ENCODE measurements around the gene NKAIN2.
"Not testable (repeated sequence)": the region's sequence is repeated elsewhere in the genome, so short reads cannot be mapped to it uniquely, and the experiment has no call there.

The NKAIN2 gene

DNA sequence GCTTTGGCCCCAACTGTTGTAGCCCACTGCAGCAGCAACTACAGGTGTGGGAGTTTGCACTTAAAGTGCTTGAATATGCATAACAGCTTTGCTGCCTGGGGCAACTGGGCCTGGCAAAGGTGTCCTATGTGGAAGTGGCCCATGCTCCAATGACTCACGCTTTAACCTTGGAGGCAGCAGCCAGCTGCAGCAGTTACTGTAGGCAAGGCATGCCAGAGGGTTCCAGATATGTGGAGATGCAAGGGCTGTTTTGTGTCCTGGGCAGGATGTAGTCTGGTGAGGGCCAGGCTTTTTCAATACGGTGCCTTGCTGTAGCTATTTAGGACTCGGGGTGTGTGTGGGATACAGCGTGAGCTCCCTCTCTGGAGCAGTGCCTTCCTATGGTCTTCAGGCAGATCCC, 150.3 kb downstream of the NKAIN2 start:
- Histone ChIP-seq H3K27ac (ENCODE audit: low read length) (no peak overlapping the region), H3K27me3 (ENCODE audit: control insufficient read depth in 1 of 2, insufficient read depth in 2 of 2, low read length in 2 of 2) (no peaks in the 10 kb centered on the region), H3K9me3 (ENCODE audit: control insufficient read depth in 2 of 2, low read length in 2 of 2) (peaks cover 0 to 8% of the 10 kb centered on the region in 2 donors), H3K4me1 (ENCODE audit: control insufficient read depth, insufficient read depth, low read length) (no peaks in the 10 kb centered on the region), H3K9ac (ENCODE audit: low read length in 2 of 2) (no peak overlapping the region), H3K36me3 (ENCODE audit: control insufficient read depth in 2 of 2, insufficient read depth in 2 of 2, low read length in 2 of 2) (no peaks in the 10 kb centered on the region), H3K4me3 (ENCODE audit: low read length in 2 of 2) (no peak overlapping the region)

- Histone ChIP-seq H3K9me3 (ENCODE audit: control insufficient read depth in 2 of 2, low read length in 2 of 2) (peaks cover 0 to 8% of the 10 kb centered on the region in 2 donors), H3K27ac (ENCODE audit: low read length) (no peak overlapping the region), H3K4me1 (ENCODE audit: control insufficient read depth, insufficient read depth, low read length) (no peaks in the 10 kb centered on the region), H3K27me3 (ENCODE audit: control insufficient read depth in 1 of 2, insufficient read depth in 2 of 2, low read length in 2 of 2) (no peaks in the 10 kb centered on the region), H3K36me3 (ENCODE audit: control insufficient read depth in 2 of 2, insufficient read depth in 2 of 2, low read length in 2 of 2) (no peaks in the 10 kb centered on the region), H3K9ac (ENCODE audit: low read length in 2 of 2) (no peak overlapping the region), H3K4me3 (ENCODE audit: low read length in 2 of 2) (no peak overlapping the region)
These were observed 153.0 kb downstream of the NKAIN2 start for GRCh38 chr6:123956492-123957139.

DNA sequence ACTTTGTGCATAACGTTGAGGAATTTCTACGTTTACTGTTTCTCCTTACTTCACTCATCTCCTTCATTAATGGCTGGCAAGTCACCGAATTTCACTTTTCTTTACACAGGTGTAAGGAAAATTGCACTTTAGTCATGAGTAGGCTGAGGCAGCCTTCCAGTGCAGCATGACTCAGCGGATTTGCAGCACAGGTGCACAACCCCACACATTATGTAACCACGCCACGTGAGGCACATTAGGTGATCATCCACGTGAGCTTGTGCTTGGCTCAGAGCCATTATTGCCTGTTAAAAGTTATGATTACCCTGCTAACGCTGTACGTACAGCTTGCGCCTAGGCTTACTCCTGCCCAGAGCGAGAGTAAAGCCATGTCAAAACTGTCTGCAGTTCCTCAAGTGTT, 158.8 kb downstream of the NKAIN2 start:
- H3K36me3 ChIP-seq (ENCODE audit: control insufficient read depth in 2 of 2, insufficient read depth in 2 of 2, low read length in 2 of 2), result no peaks in the 10 kb centered on the region
- H3K9ac ChIP-seq (ENCODE audit: low read length in 2 of 2), result no peak overlapping the region
- H3K4me1 ChIP-seq (ENCODE audit: control insufficient read depth, insufficient read depth, low read length), result no peaks in the 10 kb centered on the region
- H3K4me3 ChIP-seq (ENCODE audit: low read length in 2 of 2), result no peak overlapping the region
- no peaks in the 10 kb centered on the region for H3K27me3 ChIP-seq (ENCODE audit: control insufficient read depth in 1 of 2, insufficient read depth in 2 of 2, low read length in 2 of 2)
- H3K9me3 ChIP-seq (ENCODE audit: control insufficient read depth in 2 of 2, low read length in 2 of 2), result no peaks in the 10 kb centered on the region
- H3K27ac ChIP-seq (ENCODE audit: low read length), result no peak overlapping the region

GRCh38 chr6:123965894-123966293, 162.2 kb downstream of the NKAIN2 start:
- H3K9me3 ChIP-seq (ENCODE audit: control insufficient read depth in 2 of 2, low read length in 2 of 2), result no peaks in the 10 kb centered on the region
- H3K27ac ChIP-seq (ENCODE audit: low read length), result no peak overlapping the region
- H3K27me3 ChIP-seq (ENCODE audit: control insufficient read depth in 1 of 2, insufficient read depth in 2 of 2, low read length in 2 of 2), result no peaks in the 10 kb centered on the region

GRCh38 chr6:123966618-123967017, 163.0 kb downstream of the NKAIN2 start:
- Histone ChIP-seq H3K4me3 (ENCODE audit: low read length in 2 of 2) (no peak overlapping the region), H3K27me3 (ENCODE audit: control insufficient read depth in 1 of 2, insufficient read depth in 2 of 2, low read length in 2 of 2) (no peaks in the 10 kb centered on the region), H3K36me3 (ENCODE audit: control insufficient read depth in 2 of 2, insufficient read depth in 2 of 2, low read length in 2 of 2) (no peaks in the 10 kb centered on the region), H3K9me3 (ENCODE audit: control insufficient read depth in 2 of 2, low read length in 2 of 2) (no peaks in the 10 kb centered on the region), H3K27ac (ENCODE audit: low read length) (no peak overlapping the region), H3K4me1 (ENCODE audit: control insufficient read depth, insufficient read depth, low read length) (no peaks in the 10 kb centered on the region), H3K9ac (ENCODE audit: low read length in 2 of 2) (no peak overlapping the region)

More at GRCh38 chr6:123965894-123966293, 162.2 kb downstream of the NKAIN2 start:
- Histone ChIP-seq H3K4me3 (ENCODE audit: low read length in 2 of 2) (no peak overlapping the region), H3K36me3 (ENCODE audit: control insufficient read depth in 2 of 2, insufficient read depth in 2 of 2, low read length in 2 of 2) (no peaks in the 10 kb centered on the region), H3K4me1 (ENCODE audit: control insufficient read depth, insufficient read depth, low read length) (no peaks in the 10 kb centered on the region), H3K9ac (ENCODE audit: low read length in 2 of 2) (no peak overlapping the region)

DNA sequence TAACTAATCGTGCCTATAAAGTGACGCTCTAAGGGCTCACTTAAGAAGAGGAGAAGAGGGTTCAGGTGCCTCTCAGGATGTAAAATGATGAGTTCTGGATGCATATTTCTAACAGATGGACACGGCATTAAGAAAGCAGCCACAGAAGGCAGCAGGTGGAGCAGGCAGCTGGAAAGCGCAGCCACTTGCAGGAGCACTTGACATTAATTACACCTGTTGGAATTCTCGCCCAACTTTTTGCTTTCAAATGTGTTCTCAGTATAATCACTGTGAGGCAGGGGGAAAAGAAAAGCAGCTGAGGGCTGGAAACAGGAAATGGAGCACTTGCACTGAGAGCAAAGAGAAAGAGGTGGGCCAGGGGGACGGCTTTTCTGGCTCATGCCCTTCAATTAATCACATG, 164.2 kb downstream of the NKAIN2 start:
- H3K9ac ChIP-seq (ENCODE audit: low read length in 2 of 2), result no peak overlapping the region
- H3K27ac ChIP-seq (ENCODE audit: low read length), result no peak overlapping the region
- H3K36me3 ChIP-seq (ENCODE audit: control insufficient read depth in 2 of 2, insufficient read depth in 2 of 2, low read length in 2 of 2), result no peaks in the 10 kb centered on the region
- no peaks in the 10 kb centered on the region for H3K4me1 ChIP-seq (ENCODE audit: control insufficient read depth, insufficient read depth, low read length)
- no peaks in the 10 kb centered on the region for H3K27me3 ChIP-seq (ENCODE audit: control insufficient read depth in 1 of 2, insufficient read depth in 2 of 2, low read length in 2 of 2)
- no peak overlapping the region for H3K4me3 ChIP-seq (ENCODE audit: low read length in 2 of 2)
- H3K9me3 ChIP-seq (ENCODE audit: control insufficient read depth in 2 of 2, low read length in 2 of 2), result no peaks in the 10 kb centered on the region

- no peak overlapping the region for H3K27ac ChIP-seq (ENCODE audit: low read length)
- no peaks in the 10 kb centered on the region for H3K36me3 ChIP-seq (ENCODE audit: control insufficient read depth in 2 of 2, insufficient read depth in 2 of 2, low read length in 2 of 2)
- H3K9ac ChIP-seq (ENCODE audit: low read length in 2 of 2), result no peak overlapping the region
- no peak overlapping the region for H3K4me3 ChIP-seq (ENCODE audit: low read length in 2 of 2)
- H3K27me3 ChIP-seq (ENCODE audit: control insufficient read depth in 1 of 2, insufficient read depth in 2 of 2, low read length in 2 of 2), result no peaks in the 10 kb centered on the region
- H3K9me3 ChIP-seq (ENCODE audit: control insufficient read depth in 2 of 2, low read length in 2 of 2), result peaks cover 0 to 2% of the 10 kb centered on the region in 2 donors
- no peaks in the 10 kb centered on the region for H3K4me1 ChIP-seq (ENCODE audit: control insufficient read depth, insufficient read depth, low read length)
These were observed 169.1 kb downstream of the NKAIN2 start for GRCh38 chr6:123972600-123973294.

DNA sequence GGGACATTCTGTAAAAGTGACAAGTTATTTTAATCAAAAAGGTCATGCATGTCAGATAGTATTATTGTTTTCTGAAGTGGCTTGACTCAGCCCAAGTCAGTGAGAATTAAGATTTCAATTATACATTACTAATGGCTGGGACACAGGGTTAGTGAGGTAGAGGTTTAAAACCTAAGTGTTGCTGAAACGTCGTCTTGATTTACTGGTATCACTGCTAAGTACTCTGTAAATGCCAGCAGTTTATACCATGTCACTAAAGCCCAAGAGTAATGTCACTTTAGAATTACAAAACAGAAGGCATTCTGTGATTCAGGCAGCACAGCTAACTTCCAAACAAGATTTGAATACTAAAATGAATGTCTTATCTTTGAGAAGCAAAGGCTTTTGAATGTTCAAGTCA, 176.6 kb downstream of the NKAIN2 start:
- Histone ChIP-seq H3K4me3 (ENCODE audit: low read length in 2 of 2) (no peak overlapping the region), H3K9ac (ENCODE audit: low read length in 2 of 2) (no peak overlapping the region), H3K27ac (ENCODE audit: low read length) (no peak overlapping the region), H3K4me1 (ENCODE audit: control insufficient read depth, insufficient read depth, low read length) (no peaks in the 10 kb centered on the region), H3K27me3 (ENCODE audit: control insufficient read depth in 1 of 2, insufficient read depth in 2 of 2, low read length in 2 of 2) (no peaks in the 10 kb centered on the region), H3K36me3 (ENCODE audit: control insufficient read depth in 2 of 2, insufficient read depth in 2 of 2, low read length in 2 of 2) (no peaks in the 10 kb centered on the region), H3K9me3 (ENCODE audit: control insufficient read depth in 2 of 2, low read length in 2 of 2) (peaks cover 0 to 2% of the 10 kb centered on the region in 2 donors)

GRCh38 chr6:123986938-123987337, 183.3 kb downstream of the NKAIN2 start:
- no peaks in the 10 kb centered on the region for H3K9me3 ChIP-seq (ENCODE audit: control insufficient read depth in 2 of 2, low read length in 2 of 2)
- no peak overlapping the region for H3K4me3 ChIP-seq (ENCODE audit: low read length in 2 of 2)
- no peaks in the 10 kb centered on the region for H3K27me3 ChIP-seq (ENCODE audit: control insufficient read depth in 1 of 2, insufficient read depth in 2 of 2, low read length in 2 of 2)

DNA sequence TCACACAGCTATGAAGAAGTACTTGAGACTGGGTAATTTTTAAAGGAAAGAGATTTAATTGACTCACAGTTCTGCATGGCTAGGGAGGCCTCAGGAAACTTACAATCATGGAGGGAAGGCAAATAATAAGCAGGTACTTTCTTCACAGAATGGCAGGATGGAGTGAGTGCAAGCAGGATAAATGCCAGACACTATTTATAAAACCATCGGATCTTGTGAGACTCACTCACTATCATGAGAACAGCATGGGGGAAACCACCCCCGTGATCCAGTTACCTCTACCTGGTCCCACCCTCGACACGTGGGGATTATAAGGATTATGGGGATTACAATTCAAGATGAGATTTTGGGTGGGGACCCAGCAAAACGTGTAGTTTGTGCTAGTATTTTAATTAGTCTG, 186.3 kb downstream of the NKAIN2 start:
- not testable (repeated sequence) for H3K36me3 ChIP-seq (ENCODE audit: control insufficient read depth in 2 of 2, insufficient read depth in 2 of 2, low read length in 2 of 2); H3K9me3 ChIP-seq (ENCODE audit: control insufficient read depth in 2 of 2, low read length in 2 of 2); H3K27me3 ChIP-seq (ENCODE audit: control insufficient read depth in 1 of 2, insufficient read depth in 2 of 2, low read length in 2 of 2); H3K4me3 ChIP-seq (ENCODE audit: low read length in 2 of 2); H3K4me1 ChIP-seq (ENCODE audit: control insufficient read depth, insufficient read depth, low read length); H3K27ac ChIP-seq (ENCODE audit: low read length); H3K9ac ChIP-seq (ENCODE audit: low read length in 2 of 2)

More at GRCh38 chr6:123986938-123987337, 183.3 kb downstream of the NKAIN2 start:
- Histone ChIP-seq H3K9ac (ENCODE audit: low read length in 2 of 2) (no peak overlapping the region), H3K36me3 (ENCODE audit: control insufficient read depth in 2 of 2, insufficient read depth in 2 of 2, low read length in 2 of 2) (no peaks in the 10 kb centered on the region), H3K4me1 (ENCODE audit: control insufficient read depth, insufficient read depth, low read length) (no peaks in the 10 kb centered on the region), H3K27ac (ENCODE audit: low read length) (no peak overlapping the region)

DNA sequence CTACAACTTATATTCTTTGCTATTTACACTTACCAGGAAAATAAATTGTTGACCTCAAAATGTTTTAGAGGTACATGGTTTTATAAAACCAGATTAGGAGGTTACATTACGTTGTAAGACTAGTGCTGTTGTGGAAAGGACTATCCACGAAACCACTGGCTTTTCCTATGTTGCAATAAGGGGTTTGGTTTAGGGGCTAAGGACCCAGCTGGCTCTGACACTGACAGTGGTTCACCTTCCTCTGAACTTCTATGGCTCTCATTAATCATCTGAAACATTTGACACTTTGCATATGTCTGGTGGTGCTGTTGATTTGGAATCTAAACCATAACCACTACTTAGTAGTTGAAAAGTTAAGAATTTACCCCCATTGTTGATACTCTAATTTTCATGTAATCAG, 186.7 kb downstream of the NKAIN2 start:
- Histone ChIP-seq H3K4me1 (ENCODE audit: control insufficient read depth, insufficient read depth, low read length) (no peaks in the 10 kb centered on the region), H3K9ac (ENCODE audit: low read length in 2 of 2) (no peak overlapping the region), H3K36me3 (ENCODE audit: control insufficient read depth in 2 of 2, insufficient read depth in 2 of 2, low read length in 2 of 2) (no peaks in the 10 kb centered on the region), H3K4me3 (ENCODE audit: low read length in 2 of 2) (no peak overlapping the region), H3K9me3 (ENCODE audit: control insufficient read depth in 2 of 2, low read length in 2 of 2) (no peaks in the 10 kb centered on the region), H3K27me3 (ENCODE audit: control insufficient read depth in 1 of 2, insufficient read depth in 2 of 2, low read length in 2 of 2) (no peaks in the 10 kb centered on the region), H3K27ac (ENCODE audit: low read length) (no peak overlapping the region)
